Stimulated activated CD8-positive, alpha-beta memory T cell treated with anti-CD3 and anti-CD28 coated beads, Interleukin-12 subunit alpha, Interleukin-12 subunit beta, amount 100 ng/mL, for 24 hours (primary cell): ENCODE data around the gene BCAR1.
"Not testable (repeated sequence)": the region's sequence is repeated elsewhere in the genome, so short reads cannot be mapped to it uniquely, and the experiment has no call there.

Experiments
- DNase-seq: peaks from one replicate; pipeline ENCODE4 v3.0.0-alpha.2; 2020; ENCODE audit errors: extremely low read depth

The BCAR1 gene

GRCh38 chr16:75252946-75253911 lies 1.8 kb upstream of the BCAR1 start:
- no peak for DNase-seq

- no peak for DNase-seq
These were observed 833 bp upstream of the BCAR1 start for GRCh38 chr16:75252049-75252864.

- DNase-seq: no peak
These were observed 580 bp downstream of the BCAR1 start for GRCh38 chr16:75250809-75251279.

GRCh38 chr16:75250089-75250808 lies 1.2 kb downstream of the BCAR1 start:
- no peak for DNase-seq

- no peak for DNase-seq
These were observed 2.0 kb downstream of the BCAR1 start for GRCh38 chr16:75249441-75249840.

GRCh38 chr16:75248536-75249380 lies 2.7 kb downstream of the BCAR1 start:
- no peak for DNase-seq

GRCh38 chr16:75248142-75248535 lies 3.3 kb downstream of the BCAR1 start:
- DNase-seq: no peak

- DNase-seq: no peak
These were observed 4.2 kb downstream of the BCAR1 start for GRCh38 chr16:75247249-75247648.

- no peak for DNase-seq
These were observed 4.8 kb downstream of the BCAR1 start for GRCh38 chr16:75246504-75247205.

GRCh38 chr16:75244844-75245758 lies 6.3 kb downstream of the BCAR1 start:
- DNase-seq: no peak

- DNase-seq: no peak
These were observed 7.1 kb downstream of the BCAR1 start for GRCh38 chr16:75244225-75244809.

- DNase-seq: no peak
These were observed 7.7 kb downstream of the BCAR1 start for GRCh38 chr16:75243667-75244224.

- DNase-seq: not testable (repeated sequence)
These were observed 8.9 kb downstream of the BCAR1 start for GRCh38 chr16:75242436-75243078.

GRCh38 chr16:75241955-75242354 lies 9.5 kb downstream of the BCAR1 start:
- DNase-seq: no peak

- no peak for DNase-seq
These were observed 10.0 kb downstream of the BCAR1 start for GRCh38 chr16:75241412-75241811.

GRCh38 chr16:75240633-75241032 lies 10.8 kb downstream of the BCAR1 start:
- DNase-seq: not testable (repeated sequence)

GRCh38 chr16:75239542-75240122 lies 11.8 kb downstream of the BCAR1 start:
- DNase-seq: no peak
